A549 treated with AZD9567 at 1 μM for 4 hours (cell line): ENCODE measurements around the gene ASIP. TPM values are rescaled to one million over a fixed set of nuclear protein-coding genes. Genes with fewer than 3 reads are reported as not detected.

ENCODE experiments used
- total RNA-seq: library from RNA; stranded (reverse); fragments of 200-300 nt; extraction: Qiagen RNA extraction; gene quantifications from 5 replicates; pipeline ENCODE4 v1.2.3, GENCODE V29; 2022; ENCODE audit not compliant: insufficient read depth

Gene ASIP
- not detected in 5 replicates for total RNA-seq

GRCh38 chr20:34240693-34241615 lies at the start of gene ASIP:
Gene ASIP (plus strand): TSS chr20:34241423. CDS start chr20:34260375, 18,952 bp downstream.

GRCh38 chr20:34302723-34303533 lies 61.7 kb downstream of the ASIP start, which contains the start of gene AHCY:
Gene AHCY (minus strand): TSS chr20:34303355. CDS start chr20:34303270, 85 bp downstream.

Other genes starting within 250 kb of the ASIP start
- gene RALY, start 247.5 kb upstream of the ASIP start, total RNA-seq: 119 to 159 TPM (median 158 TPM) in 5 replicates
- 90.9 to 130 TPM (median 95.5 TPM) in 5 replicates for gene EIF2S2, start 129.2 kb upstream of the ASIP start, total RNA-seq
- 297 to 350 TPM (median 334 TPM) in 5 replicates for gene AHCY, start 61.9 kb downstream of the ASIP start, total RNA-seq
- 24.2 to 34.4 TPM (median 32.1 TPM) in 5 replicates for gene ITCH, start 121.8 kb downstream of the ASIP start, total RNA-seq